MM.1S (cell line): ENCODE data around the gene MAB21L4.

ENCODE experiments used
- CTCF ChIP-seq: fragments of 300-600 bp; sonication (generic); IDR thresholded peaks from 2 replicates; pipeline ENCODE4 v1.5.1; 2016; ENCODE audit warnings: antibody characterized with exemption, low read length, mixed read lengths
- EZH2 ChIP-seq: fragments of 300-600 bp; sonication (generic); optimal IDR thresholded peaks from 2 replicates; pipeline ENCODE3; 2017; ENCODE audit warnings: low read depth, mild to moderate bottlenecking, antibody characterized with exemption, low read length, mixed read lengths
- EZH2phosphoT487 ChIP-seq: fragments of 300-600 bp; sonication (generic); IDR thresholded peaks from 2 replicates; pipeline ENCODE4 v1.6.1; 2018; ENCODE audit warnings: antibody characterized with exemption, low read length

- no peak for TF ChIP-seq CTCF
- no peak for TF ChIP-seq EZH2
- TF ChIP-seq EZH2phosphoT487, result no peak
These were observed 21.2 kb upstream of the MAB21L4 start for GRCh38 chr2:240917009-240917683.
